ENCODE results near the gene ACTN1.

ACTN1 gene

GRCh38 chr14:68968721-68969120, 10.4 kb downstream of the ACTN1 start:
- DNase-seq: no peak

GRCh38 chr14:68968051-68968450, 11.1 kb downstream of the ACTN1 start:
- no peak for DNase-seq

- DNase-seq: no peak
Observed at GRCh38 chr14:68967459-68967940, 11.6 kb downstream of the ACTN1 start.

GRCh38 chr14:68966872-68967301, 12.2 kb downstream of the ACTN1 start:
- DNase-seq: no peak

GRCh38 chr14:68965261-68965761, 13.8 kb downstream of the ACTN1 start:
- no peak for DNase-seq

GRCh38 chr14:68964300-68965093, 14.6 kb downstream of the ACTN1 start:
- no peak for DNase-seq

- DNase-seq: no peak
Observed at GRCh38 chr14:68962681-68963080, 16.4 kb downstream of the ACTN1 start.

GRCh38 chr14:68961781-68962584, 17.1 kb downstream of the ACTN1 start:
- DNase-seq: no peak

GRCh38 chr14:68961361-68961760, 17.7 kb downstream of the ACTN1 start:
- no peak for DNase-seq

- DNase-seq: no peak
Observed at GRCh38 chr14:68960123-68960522, 19.0 kb downstream of the ACTN1 start.

- no peak for DNase-seq
Observed at GRCh38 chr14:68959035-68959434, 20.1 kb downstream of the ACTN1 start.

- no peak for DNase-seq
Observed at GRCh38 chr14:68958553-68958952, 20.5 kb downstream of the ACTN1 start.

- no peak for DNase-seq
Observed at GRCh38 chr14:68957775-68958174, 21.3 kb downstream of the ACTN1 start.

- no peak for DNase-seq
Observed at GRCh38 chr14:68956724-68957123, 22.4 kb downstream of the ACTN1 start.

GRCh38 chr14:68955851-68956179, 23.3 kb downstream of the ACTN1 start:
- no peak for DNase-seq

- DNase-seq: no peak
Observed at GRCh38 chr14:68955164-68955850, 23.8 kb downstream of the ACTN1 start.

GRCh38 chr14:68953196-68953555, 25.9 kb downstream of the ACTN1 start:
- no peak for DNase-seq

GRCh38 chr14:68952531-68953195, 26.4 kb downstream of the ACTN1 start:
- no peak for DNase-seq

- DNase-seq: no peak
Observed at GRCh38 chr14:68951800-68952530, 27.1 kb downstream of the ACTN1 start.

GRCh38 chr14:68951035-68951797, 27.9 kb downstream of the ACTN1 start:
- no peak for DNase-seq

GRCh38 chr14:68950111-68950510, 29.0 kb downstream of the ACTN1 start:
- DNase-seq: no peak
